Activated CD4-positive, CD25-positive, alpha-beta regulatory T cell treated with anti-CD3 and anti-CD28 coated beads, Interleukin-2, amount 50 U/mL, for 72 hours (primary cell): ENCODE data around the gene C11orf24.
"Not testable (repeated sequence)": the region's sequence is repeated elsewhere in the genome, so short reads cannot be mapped to it uniquely, and the experiment has no call there.

Experiments used
- DNase-seq: peaks from one replicate; pipeline ENCODE4 v3.0.0; 2021

Gene C11orf24

GRCh38 chr11:68271781-68272608 lies at the start of gene C11orf24:
Gene C11orf24, minus strand, starts transcription at chr11:68271973. Its CDS starts 8,206 bp downstream, at chr11:68263767.
- peak; percentile 96 for DNase-seq

- no peak for DNase-seq
These were observed 45.5 kb upstream of the C11orf24 start for GRCh38 chr11:68317147-68317785.

DNA sequence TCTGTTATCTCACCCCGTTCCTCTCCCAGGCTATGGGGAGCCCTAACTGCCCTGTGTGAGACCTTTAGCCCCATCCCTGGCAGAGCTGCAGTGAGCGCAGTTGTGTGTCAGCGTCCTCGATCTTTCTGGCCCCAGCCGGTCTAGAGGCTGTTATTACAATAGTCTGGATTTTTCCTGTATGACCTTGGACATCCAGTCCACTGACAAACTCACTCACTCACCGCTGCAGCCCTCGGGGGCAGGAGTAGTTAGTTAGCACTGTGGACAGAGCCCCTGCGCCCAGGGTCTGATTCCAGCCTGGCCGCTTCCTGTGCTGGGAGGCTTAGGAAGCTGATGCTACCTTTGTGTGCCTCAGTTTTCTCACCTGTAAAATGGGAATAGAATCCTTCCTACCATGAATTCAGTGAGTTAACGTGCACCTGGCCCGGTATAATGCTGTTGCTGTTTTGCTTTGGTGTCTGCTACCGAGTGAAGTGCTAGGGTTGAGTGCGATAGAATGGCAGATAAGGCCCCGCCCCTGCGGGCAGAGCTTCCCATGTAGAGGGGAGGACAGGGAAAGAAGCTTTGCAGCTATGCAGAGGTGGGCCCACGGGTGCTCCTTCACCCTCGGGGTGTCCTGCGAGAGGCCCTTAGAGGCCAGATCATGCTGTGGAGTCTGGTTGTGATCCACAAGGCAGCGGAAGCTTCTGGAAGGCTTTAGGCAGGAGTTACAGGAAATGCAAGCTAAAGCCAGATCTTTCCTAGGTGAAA lies 43.6 kb upstream of the C11orf24 start:
- no peak for DNase-seq

DNA sequence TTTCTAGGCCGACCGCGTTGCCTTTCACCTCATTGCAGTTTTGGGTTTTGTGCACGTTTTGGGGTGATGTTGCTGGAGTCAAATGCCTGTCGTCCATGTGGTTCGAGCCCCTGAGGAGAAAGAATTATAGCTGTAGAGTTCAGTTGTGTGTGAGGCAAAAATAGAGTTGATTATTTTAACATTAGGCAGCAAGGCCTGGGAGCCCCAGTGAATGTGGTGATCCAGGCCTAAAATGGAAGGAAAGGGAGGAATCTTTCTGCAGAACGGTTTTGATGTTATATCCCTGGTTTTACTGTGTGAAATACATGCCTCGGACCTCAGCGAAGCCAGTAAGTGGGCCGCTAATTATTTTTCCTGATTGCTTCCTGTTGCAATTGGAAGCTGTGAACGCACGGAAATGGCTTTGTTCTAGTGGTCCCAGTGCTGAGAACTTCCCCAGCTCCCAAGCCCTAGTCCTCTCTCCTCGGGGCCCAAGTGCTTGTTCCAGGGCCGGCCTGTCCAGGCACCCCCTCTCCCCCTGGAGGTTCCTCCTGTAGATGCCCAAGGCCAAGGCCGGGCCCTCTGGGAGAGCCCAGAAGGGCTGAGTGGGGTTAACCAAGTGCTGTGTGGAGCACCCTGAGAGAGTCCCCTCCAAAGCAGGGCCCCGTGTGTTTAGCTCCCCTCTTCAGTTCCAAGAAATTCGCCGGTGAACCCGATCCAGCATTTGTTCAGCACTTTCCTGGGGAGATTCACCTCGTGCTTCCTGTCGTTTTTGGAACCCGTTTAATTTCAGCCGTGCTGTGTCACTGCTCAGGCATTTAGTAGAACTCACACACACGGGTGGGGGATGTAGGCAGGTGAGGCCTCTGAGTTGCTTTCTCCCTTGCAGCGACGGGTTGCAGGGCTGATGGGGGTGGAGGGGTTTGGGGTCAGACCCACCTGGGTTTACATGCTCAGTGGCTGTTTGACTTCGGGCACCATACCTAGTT lies 42.7 kb upstream of the C11orf24 start:
- no peak for DNase-seq

- DNase-seq = no peak
These were observed 41.9 kb upstream of the C11orf24 start for GRCh38 chr11:68313574-68314202.

- no peak for DNase-seq
These were observed 41.2 kb upstream of the C11orf24 start for GRCh38 chr11:68312780-68313573.

DNA sequence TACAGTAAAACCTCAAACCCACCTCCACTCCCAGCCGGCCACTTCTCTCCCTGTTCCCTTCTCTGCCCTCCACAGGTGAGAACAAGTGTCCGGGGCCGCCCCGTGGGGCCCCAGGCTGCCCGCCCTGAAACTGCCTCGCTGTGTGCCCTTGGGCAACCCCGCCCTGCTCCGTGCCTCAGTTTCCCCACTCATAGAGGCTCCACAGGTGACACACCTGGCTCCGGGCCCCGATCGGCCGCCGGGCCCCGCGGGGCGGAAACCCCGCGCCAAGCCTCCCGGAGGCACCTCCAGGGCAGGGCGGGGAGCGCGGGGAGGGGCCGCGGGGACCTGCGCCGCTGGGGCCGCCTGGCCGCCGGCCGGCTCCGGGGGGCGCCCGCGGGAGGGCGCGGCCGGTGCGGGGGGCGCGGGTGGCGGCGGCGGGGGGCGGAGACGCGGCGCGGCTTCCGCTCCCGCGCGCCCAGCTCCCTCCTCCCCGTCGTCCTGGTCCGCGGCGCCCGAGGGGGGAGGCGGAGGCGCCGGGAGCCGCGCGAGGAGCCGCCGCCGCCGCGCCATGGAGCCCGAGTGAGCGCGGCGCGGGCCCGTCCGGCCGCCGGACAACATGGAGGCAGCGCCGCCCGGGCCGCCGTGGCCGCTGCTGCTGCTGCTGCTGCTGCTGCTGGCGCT lies 40.5 kb upstream of the C11orf24 start, which contains the start of gene LRP5:
TSS of gene LRP5 (plus strand) at position 475 of the 663 bp plus-strand sequence. CDS start at position 599, 124 bp downstream.
- DNase-seq = no peak

DNA sequence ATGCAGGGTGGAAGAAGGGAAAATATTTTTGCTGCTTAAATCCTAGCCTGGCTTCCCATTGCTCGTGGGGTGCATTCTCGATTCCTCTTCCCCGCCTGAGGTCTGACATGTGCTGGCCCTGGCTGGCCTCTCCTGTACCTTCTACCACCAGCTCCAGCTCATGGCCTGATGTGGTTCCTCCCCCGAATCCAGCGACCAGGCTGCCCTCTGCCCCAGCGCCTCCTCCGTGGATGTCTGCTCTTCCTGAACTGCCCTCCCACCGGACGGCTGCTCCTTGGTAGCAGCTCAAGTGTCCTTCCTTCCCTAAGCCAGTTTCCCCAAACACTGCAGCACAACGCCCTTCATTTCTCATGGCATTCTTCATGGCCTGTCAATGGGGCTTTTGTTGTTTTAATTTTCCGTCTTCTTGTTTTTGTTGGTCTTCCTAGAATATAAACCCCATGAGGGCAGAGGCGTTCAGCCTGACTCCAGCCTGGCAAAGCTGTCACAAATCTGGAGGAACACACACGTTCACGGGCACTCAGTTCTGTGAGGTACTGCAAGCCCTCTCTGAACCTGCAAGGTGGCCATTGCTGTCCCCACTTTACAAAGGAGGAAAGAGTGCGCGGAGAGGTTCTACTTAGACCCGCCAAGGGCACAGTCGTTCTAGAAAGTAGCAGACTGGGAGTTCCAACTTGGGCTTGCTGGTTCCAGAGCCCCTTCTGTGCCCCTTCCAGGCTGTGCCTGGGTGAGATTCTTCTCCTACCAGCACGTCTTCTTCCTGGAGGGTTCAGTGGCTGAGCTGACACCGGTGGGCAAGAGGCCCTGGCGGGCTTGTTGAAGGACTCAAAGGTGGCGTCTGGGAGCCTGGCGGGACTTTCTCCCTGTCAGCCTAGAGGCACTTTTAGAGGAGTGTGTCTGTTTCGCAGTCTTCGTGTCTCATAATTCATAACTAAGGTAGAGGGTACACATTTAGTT lies 39.7 kb upstream of the C11orf24 start:
- DNase-seq = no peak

GRCh38 chr11:68309621-68310185 lies 37.9 kb upstream of the C11orf24 start:
- DNase-seq = no peak

DNA sequence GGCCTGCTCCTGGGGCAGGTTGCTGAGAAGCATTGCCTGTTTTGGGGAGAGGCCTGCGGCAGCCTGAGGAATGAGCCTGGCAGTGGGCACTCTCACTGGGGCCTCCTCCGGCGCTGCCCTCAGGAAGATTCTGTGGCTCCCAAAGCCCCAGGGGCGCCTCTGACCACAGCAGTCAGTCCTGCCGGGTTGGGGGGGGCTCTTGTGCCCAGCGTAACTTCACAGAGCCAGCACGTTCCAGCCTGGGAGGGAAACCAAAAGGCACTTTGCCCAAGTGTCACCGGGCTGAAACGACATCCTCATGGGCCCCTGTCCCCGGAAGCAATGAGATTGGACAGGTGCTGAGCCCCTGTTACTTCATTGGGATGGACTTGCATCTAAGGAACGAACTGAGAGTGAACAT lies 36.3 kb upstream of the C11orf24 start:
- DNase-seq = no peak

DNA sequence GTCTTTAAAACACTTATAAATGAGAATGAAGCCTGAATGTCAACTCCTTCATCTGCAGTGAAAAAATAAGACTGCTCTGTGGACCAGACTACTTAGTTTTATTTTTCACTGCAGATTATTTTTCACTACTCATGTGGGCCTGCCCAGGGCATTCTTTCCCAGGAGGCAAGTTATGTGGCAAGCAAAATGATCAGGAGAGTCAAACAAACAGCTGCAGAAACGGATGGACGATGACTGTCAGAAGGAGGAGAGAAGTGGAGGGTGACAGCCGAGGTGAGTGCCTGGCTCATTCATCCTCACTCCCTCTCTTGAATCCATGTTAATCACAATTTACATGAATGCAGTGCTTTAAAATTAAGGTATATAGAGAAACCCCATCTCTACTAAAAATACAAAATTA lies 34.9 kb upstream of the C11orf24 start:
- no peak for DNase-seq

DNA sequence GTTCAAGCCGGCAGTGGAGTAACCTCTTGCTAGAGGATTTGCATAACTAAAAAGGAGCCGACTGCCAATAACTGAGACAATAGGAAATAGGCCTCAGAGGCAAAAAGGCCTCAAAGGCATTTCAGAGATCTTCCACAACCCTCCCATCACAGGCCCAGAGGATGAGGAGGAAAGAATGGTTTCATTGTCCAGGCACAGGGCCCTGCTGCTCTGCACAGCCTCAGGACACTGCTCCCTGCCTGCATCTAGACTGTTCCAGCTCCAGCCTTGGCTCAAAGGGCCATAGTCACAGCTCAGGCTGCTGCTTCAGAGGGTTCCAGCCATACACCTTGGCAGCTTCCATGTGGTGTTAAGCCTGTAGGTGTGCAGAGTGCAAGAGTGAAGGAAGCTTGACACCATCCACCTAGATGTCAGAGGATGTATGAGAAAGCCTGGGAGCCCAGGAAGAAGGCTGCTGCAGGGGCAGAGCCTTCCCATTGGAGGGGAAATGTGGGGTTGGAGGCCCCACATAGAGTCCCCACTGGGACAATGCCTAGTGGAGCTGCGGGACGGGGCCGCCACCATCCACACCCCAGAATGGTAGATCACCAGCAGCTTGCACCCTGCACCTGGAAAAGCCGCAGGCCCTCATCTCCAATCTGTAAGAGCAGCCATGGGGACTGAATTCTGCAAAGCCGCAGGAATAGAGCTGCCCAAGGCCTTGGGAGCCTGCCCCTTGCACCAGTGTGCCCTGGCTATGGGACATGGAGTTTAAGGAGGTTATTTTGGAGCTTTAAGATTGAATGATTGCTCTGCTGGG lies 32.4 kb upstream of the C11orf24 start:
- no peak for DNase-seq

- no peak for DNase-seq
These were observed 31.3 kb upstream of the C11orf24 start for GRCh38 chr11:68303083-68303482.

DNA sequence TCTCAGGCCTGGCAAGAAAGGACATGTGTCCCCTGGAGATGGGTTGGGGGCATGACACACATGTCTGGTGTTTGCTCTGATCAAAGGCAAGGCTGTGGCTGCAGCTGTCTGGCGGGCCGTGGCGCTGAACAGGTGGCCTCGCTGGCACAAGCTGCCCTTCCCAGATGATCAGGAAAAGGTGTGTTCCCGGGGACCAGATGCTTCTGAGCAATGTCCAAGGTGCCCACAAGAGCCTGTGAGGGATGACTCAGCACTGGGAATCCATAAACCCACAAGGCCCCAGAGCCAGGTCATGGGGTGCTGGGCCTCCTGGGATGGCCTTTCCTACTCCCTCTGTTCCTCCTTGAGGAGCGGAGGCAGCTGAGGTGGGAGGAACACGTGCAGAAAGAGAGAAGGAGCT lies 30.9 kb upstream of the C11orf24 start:
- no peak for DNase-seq

DNA sequence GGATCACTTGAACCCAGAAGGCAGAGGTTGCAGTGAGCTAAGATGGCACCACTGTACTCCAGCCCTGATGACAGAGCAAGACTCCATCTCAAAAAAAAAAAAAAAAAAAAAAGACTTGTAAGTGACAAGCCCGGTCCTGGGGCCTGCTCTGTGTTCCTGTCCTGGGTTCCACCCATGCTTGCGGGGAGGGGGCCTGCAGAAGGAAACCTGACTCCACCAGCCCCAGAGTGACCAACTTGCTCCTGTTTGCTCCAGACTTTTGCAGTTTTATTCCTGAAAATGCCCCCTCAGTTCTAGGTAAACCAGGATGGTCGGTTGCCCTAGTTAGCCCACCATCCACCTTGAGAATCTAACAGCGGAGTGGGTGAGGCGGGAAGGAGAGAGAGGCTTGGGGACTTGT lies 30.5 kb upstream of the C11orf24 start:
- DNase-seq = no peak

DNA sequence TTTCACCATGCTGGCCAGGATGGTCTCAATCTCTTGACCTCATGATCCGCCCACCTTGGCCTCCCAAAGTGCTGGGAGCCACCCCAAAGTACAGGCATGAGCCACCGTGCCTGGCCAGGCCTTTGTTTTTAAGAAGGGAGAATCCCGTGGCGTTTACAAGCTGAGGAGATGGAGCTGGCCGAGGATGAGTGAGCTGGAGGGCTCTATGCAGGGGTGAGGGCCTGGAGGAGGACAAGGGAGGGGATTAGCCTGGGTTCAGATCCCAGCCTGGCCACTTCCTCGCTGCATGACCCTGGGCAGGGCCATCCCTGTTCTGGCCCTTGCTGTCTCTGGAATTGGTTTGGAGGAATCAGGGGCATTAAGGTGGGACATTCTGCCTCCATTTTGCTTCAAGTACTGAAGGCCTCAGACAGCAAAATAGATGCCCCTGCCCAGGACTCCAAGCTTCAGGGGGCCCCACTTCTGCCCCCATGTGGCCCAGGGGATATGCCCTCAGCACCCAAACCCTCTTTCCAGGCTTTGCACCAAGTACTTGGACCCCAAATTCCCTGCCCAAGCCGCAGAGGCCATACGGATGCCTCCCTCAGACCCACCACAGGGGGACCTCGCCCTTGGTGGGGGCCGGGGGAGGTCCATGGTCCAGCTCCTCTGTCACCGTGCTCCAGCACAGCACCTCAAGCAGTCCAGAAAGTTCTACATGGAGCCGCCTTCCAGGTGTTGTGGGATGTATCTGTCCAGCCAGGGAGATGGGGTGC lies 28.5 kb upstream of the C11orf24 start:
- DNase-seq = no peak

- not testable (repeated sequence) for DNase-seq
These were observed 27.7 kb upstream of the C11orf24 start for GRCh38 chr11:68299517-68299879.
